Mesenchymal stem cell (in vitro differentiated cells and primary cell): ENCODE results near the gene PSME3IP1.
"Not testable (repeated sequence)": the region's sequence is repeated elsewhere in the genome, so short reads cannot be mapped to it uniquely, and the experiment has no call there.

ENCODE experiments used
- DNase-seq: peaks from one replicate; pipeline ENCODE4 v3.0.0-alpha.2; 2013
- H2AFZ ChIP-seq: one replicate; pipeline ENCODE4 v1.6.1; 2013; ENCODE audit warnings: low read depth, mild to moderate bottlenecking, control low read depth, inconsistent platforms, low read length, moderate library complexity
- H2AK5ac ChIP-seq: 2 replicates; pipeline ENCODE4 v1.6.1; 2013; ENCODE audit warnings: low read length, moderate library complexity, mild to moderate bottlenecking, inconsistent platforms; ENCODE audit not compliant: severe bottlenecking
- H2BK120ac ChIP-seq: one replicate; pipeline ENCODE4 v1.6.1; 2013; ENCODE audit warnings: low read depth, mild to moderate bottlenecking, inconsistent platforms, low read length, moderate library complexity
- H2BK12ac ChIP-seq, 2 experiments: one replicate each; pipeline ENCODE4 v1.6.1; 2013; ENCODE audit warnings: inconsistent platforms in 2 of 2, low read length in 2 of 2, mild to moderate bottlenecking in 2 of 2, moderate library complexity in 2 of 2, control low read depth in 1 of 2
- H2BK15ac ChIP-seq: one replicate; pipeline ENCODE4 v1.6.1; 2013; ENCODE audit warnings: mild to moderate bottlenecking, low read depth, inconsistent platforms; ENCODE audit not compliant: poor library complexity, severe bottlenecking
- H2BK5ac ChIP-seq: 2 replicates; pipeline ENCODE4 v1.6.1; 2013; ENCODE audit warnings: low read depth, mild to moderate bottlenecking, low read length, control low read depth, inconsistent platforms; ENCODE audit not compliant: poor library complexity, severe bottlenecking
- H3K14ac ChIP-seq, 2 experiments: one replicate each; pipeline ENCODE4 v1.6.1; 2013; ENCODE audit warnings: inconsistent platforms in 2 of 2, low read length in 2 of 2, control low read depth in 1 of 2, mild to moderate bottlenecking in 1 of 2, moderate library complexity in 1 of 2
- H3K18ac ChIP-seq, 2 experiments: one replicate each; pipeline ENCODE4 v1.6.1; 2013; ENCODE audit warnings: inconsistent platforms in 2 of 2, low read length in 2 of 2, control low read depth in 1 of 2, low read depth in 1 of 2, mild to moderate bottlenecking in 1 of 2
- H3K23ac ChIP-seq, 2 experiments: one replicate each; pipeline ENCODE4 v1.6.1; 2013; ENCODE audit warnings: inconsistent platforms in 2 of 2, low read length in 2 of 2, mild to moderate bottlenecking in 2 of 2, moderate library complexity in 2 of 2, control low read depth in 1 of 2
- H3K27ac ChIP-seq: 2 replicates; pipeline ENCODE4 v1.5.1; 2013; ENCODE audit warnings: mild to moderate bottlenecking, moderate library complexity, low read length, control low read depth, inconsistent platforms; ENCODE audit not compliant: poor library complexity, severe bottlenecking
- H3K27me3 ChIP-seq, 2 experiments: 2 replicates each; pipeline versions ENCODE4 v1.6.1 to v1.7.0; 2013; ENCODE audit warnings: low read length in 2 of 2, mild to moderate bottlenecking in 2 of 2, moderate library complexity in 2 of 2, control low read depth in 1 of 2, inconsistent platforms in 1 of 2; ENCODE audit not compliant: control insufficient read depth in 1 of 2, insufficient read depth in 1 of 2
- H3K36me3 ChIP-seq, 2 experiments: 2 replicates each; pipeline versions ENCODE4 v1.6.1 to v1.7.0; 2013; ENCODE audit warnings: low read length in 2 of 2, control low read depth in 1 of 2, inconsistent platforms in 1 of 2, low read depth in 1 of 2, mild to moderate bottlenecking in 1 of 2; ENCODE audit not compliant: insufficient read depth in 2 of 2, control insufficient read depth in 1 of 2
- H3K4ac ChIP-seq, 2 experiments: one replicate each; pipeline ENCODE4 v1.6.1; 2013; ENCODE audit warnings: inconsistent platforms in 2 of 2, low read length in 2 of 2, mild to moderate bottlenecking in 2 of 2, moderate library complexity in 2 of 2, control low read depth in 1 of 2, low read depth in 1 of 2
- H3K4me1 ChIP-seq: 2 replicates; pipeline ENCODE4 v1.6.1; 2013; ENCODE audit warnings: low read depth, low read length, control low read depth; ENCODE audit not compliant: control insufficient read depth, insufficient read depth
- H3K4me2 ChIP-seq: 2 replicates; pipeline ENCODE4 v1.6.1; 2013; ENCODE audit warnings: low read length, mild to moderate bottlenecking, inconsistent platforms; ENCODE audit not compliant: poor library complexity, severe bottlenecking
- H3K4me3 ChIP-seq, 2 experiments: 2 replicates each; pipeline versions ENCODE4 v1.5.1 to v1.7.0; 2013; ENCODE audit warnings: low read length in 2 of 2, mild to moderate bottlenecking in 2 of 2, control low read depth in 1 of 2, low read depth in 1 of 2; ENCODE audit not compliant: insufficient read depth in 1 of 2
- H3K79me1 ChIP-seq: replicated peaks from 2 replicates; pipeline ENCODE4 v1.6.1; 2013; ENCODE audit warnings: mild to moderate bottlenecking, control low read depth, low read length, inconsistent platforms; ENCODE audit not compliant: poor library complexity, severe bottlenecking
- H3K9ac ChIP-seq: 2 replicates; pipeline ENCODE4 v1.7.0; 2013; ENCODE audit warnings: mild to moderate bottlenecking, low read length, moderate library complexity
- H3K9me3 ChIP-seq: 2 replicates; pipeline ENCODE4 v1.7.0; 2013; ENCODE audit warnings: mild to moderate bottlenecking, low read length; ENCODE audit not compliant: control insufficient read depth
- H4K8ac ChIP-seq: one replicate; pipeline ENCODE4 v1.6.1; 2013; ENCODE audit warnings: inconsistent platforms, mild to moderate bottlenecking, low read length, moderate library complexity
- H4K91ac ChIP-seq: one replicate; pipeline ENCODE4 v1.6.1; 2013; ENCODE audit warnings: mild to moderate bottlenecking, low read length, inconsistent platforms
- WGBS: methylation state at CpG from one replicate; pipeline ENCODE4 v1.1.7; 2013; ENCODE audit warnings: mixed read lengths; 5-methylcytosine and 5-hydroxymethylcytosine counted together

PSME3IP1 gene

DNA sequence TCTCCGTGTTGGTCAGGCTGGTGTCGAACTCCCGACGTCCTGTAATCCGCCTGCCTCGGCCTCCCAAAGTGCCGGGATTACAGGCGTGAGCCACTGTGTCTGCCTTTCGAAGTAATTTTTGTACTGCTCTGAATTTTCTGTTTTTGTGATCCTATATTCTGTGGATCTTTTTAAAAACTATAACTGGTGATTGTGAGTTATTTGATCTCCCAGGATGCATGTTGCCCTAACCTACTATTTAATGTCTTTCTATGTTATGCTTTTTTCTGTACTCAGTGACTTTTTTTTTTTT lies 2.8 kb upstream of the PSME3IP1 start:
- Histone ChIP-seq H2BK120ac (no peak overlapping the region), H3K23ac (no peak overlapping the region), H3K9me3 (peaks cover 2% of the 10 kb centered on the region), H3K14ac (no peak overlapping the region), H3K4me2 (no peak overlapping the region), H3K9ac (no peak overlapping the region), H3K4me1 (peaks cover 16% of the 10 kb centered on the region), H3K18ac (no peak overlapping the region), H3K4ac (no peak overlapping the region), H3K4me3 (no peak overlapping the region), H2AK5ac (no peak overlapping the region), H2BK12ac (no peak overlapping the region), H3K27ac (no peak overlapping the region), H2BK15ac (no peak overlapping the region), H3K79me1 (peaks cover 5% of the 10 kb centered on the region), H2AFZ (no peak overlapping the region), H2BK5ac (no peak overlapping the region), H3K27me3 (no peaks in the 10 kb centered on the region), H4K91ac (no peak overlapping the region), H3K36me3 (peaks cover 0 to 4% of the 10 kb centered on the region in 2 experiments), H4K8ac (no peak overlapping the region)
- WGBS, result 99% methylated on average over 9 of the region's 9 CpGs
- DNase-seq, result no peak

DNA sequence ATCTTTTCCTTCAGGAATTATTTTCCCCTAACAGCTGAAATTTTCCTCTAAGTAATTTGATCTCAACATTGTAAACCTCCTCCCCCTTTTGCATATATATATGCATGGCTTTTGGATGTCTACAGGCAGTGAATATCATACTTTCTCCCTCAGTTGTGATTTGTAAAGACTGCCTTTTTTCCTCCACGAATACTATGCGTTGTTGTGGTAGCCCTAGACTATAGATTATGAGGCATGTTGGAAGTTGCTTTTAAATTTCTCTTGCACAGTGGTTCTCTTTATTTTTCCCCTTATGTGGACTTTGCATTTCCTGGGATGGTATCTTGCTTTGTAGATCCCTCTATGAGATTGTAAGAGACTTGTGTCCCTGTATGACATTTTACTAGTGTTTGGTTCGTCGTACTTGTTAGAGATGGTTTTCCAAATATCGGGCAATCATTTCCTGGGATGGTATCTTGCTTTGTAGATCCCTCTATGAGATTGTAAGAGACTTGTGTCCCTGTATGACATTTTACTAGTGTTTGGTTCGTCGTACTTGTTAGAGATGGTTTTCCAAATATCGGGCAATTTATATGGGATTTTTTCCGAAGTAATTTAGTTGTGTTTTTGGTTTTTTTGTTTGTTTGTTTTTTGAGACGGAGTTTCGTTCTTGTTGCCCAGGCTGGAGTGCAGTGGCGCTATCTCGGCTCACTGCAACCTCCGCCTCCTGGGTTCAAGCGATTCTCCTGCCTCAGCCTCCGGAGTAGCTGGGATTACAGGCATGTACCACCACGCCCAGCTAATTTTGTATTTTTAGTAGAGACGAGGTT lies 2.3 kb upstream of the PSME3IP1 start:
- H3K4me3 ChIP-seq, result peak overlapping the region in 1 of 2 experiments; percentile 82
- H3K18ac ChIP-seq, H2AK5ac ChIP-seq, H3K9me3 ChIP-seq, H3K79me1 ChIP-seq, H2AFZ ChIP-seq, H3K23ac ChIP-seq, H3K4ac ChIP-seq, H3K36me3 ChIP-seq, H2BK120ac ChIP-seq, H4K8ac ChIP-seq, H2BK15ac ChIP-seq, H2BK12ac ChIP-seq, H2BK5ac ChIP-seq, H4K91ac ChIP-seq, H3K14ac ChIP-seq, DNase-seq, H3K27me3 ChIP-seq: not testable (repeated sequence)
- H3K9ac ChIP-seq, result peak overlapping the region; percentile 97
- peak overlapping the region; percentile 75 for H3K4me2 ChIP-seq
- WGBS, result 97% methylated on average over 16 of the region's 18 CpGs
- H3K27ac ChIP-seq, result peak overlapping the region; percentile 83
- peaks cover 13% of the 10 kb centered on the region for H3K4me1 ChIP-seq

DNA sequence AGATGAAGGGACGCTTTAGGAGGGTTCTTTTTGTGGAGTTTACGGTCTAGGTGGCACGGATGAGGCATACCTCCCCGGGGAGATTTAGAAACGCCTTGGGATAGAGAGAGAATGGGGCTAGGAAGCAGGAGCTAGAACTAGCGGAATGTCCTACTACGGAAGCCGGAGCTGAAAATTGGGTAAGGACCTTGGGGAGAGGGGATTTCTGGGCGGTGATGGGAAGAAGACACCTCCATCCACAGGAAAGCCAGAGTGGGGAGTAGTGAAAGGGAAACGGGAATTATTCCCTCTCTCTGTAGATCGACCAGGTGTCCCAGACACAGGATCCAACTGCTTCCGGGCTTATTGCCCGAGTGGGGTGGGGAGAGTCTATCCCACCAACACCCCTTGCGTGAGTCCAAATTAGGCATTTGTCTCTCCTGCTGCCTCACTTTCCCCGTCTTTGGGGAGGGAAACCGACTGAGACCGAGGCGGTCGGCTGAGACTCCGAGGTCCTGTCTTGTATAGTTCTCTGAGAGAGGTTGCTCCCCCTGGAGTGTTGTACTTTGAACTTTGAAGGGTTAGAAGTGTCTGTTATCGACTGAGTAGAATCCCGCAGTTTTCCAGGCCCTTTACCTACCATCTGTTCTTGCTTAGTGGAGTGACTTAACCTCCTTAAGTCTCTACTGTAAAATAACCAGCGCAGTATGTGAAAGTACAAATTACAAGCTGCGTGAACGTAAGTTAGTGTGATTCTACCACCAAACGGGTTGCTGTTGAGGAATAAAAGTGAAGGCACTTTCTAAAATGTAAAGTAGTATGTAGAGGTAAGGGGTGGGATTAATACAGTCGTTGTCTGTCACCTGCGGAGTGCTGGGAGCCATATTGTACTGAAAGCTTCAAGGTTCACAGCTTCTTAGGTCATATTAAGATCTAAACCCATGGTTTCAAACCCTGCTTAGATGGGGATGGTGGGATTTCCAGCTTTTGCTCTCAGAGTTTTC lies 1.3 kb upstream of the PSME3IP1 start:
- Histone ChIP-seq H4K91ac (no peak overlapping the region), H2AFZ (no peak overlapping the region), H3K23ac (no peak overlapping the region), H3K9ac (peak overlapping the region; percentile 97), H4K8ac (peak overlapping the region; percentile 61), H2BK15ac (no peak overlapping the region), H3K9me3 (peaks cover 4% of the 10 kb centered on the region), H3K4me2 (peak overlapping the region; percentile 75), H2BK120ac (peak overlapping the region; percentile 95), H2BK12ac (peak overlapping the region in 1 of 2 experiments; percentile 11), H3K4me1 (peaks cover 10% of the 10 kb centered on the region), H3K4me3 (peak overlapping the region; percentile 82 to 100), H3K18ac (peak overlapping the region; percentile 95 to 100), H2AK5ac (no peak overlapping the region), H3K14ac (peak overlapping the region; percentile 53 to 96), H3K79me1 (peaks cover 11% of the 10 kb centered on the region), H2BK5ac (no peak overlapping the region), H3K27ac (peak overlapping the region; percentile 83), H3K27me3 (no peaks in the 10 kb centered on the region), H3K4ac (peak overlapping the region; percentile 98), H3K36me3 (peaks cover 0 to 4% of the 10 kb centered on the region in 2 experiments)
- DNase-seq, result peak; percentile 60
- 5% methylated on average over 22 of the region's 28 CpGs for WGBS

DNA sequence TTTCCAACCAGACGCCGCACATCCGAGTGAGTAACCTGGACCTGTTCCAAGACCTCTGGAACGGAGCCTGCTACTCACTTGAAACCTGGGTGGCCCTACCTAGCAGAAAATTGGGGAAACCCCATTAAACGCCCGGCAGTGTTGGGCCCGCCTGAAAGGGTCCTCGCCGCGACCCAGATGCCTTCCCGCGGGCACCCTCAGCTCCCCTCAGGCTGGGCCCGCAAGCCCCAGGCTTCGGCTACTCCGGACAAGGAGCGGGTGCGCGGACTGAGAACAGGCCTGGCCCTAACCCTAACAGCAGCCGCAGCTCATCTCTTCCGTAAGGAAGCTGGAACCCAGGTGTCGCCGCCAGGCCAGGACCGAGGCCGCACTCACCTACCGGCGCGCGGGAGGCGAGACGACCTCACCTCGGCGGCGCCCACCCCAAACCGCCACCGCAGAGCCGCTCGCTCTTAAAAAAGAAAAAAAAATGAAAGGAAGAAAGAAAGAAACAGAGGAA lies 344 bp downstream of the PSME3IP1 start:
- no peaks in the 10 kb centered on the region for H3K27me3 ChIP-seq
- DNase-seq, result peak; percentile 76

More for the DNA sequence above, 344 bp downstream of the PSME3IP1 start:
- H3K4me2 ChIP-seq, result peak overlapping the region; percentile 81
- peak overlapping the region; percentile 48 for H3K27ac ChIP-seq
- peaks cover 9% of the 10 kb centered on the region for H3K4me1 ChIP-seq
- H4K8ac ChIP-seq, result peak overlapping the region; percentile 90
- peaks cover 4% of the 10 kb centered on the region for H3K9me3 ChIP-seq
- WGBS, result under 1% methylated on average over 30 of the region's 37 CpGs
- no peak overlapping the region for H2AK5ac ChIP-seq
- H3K36me3 ChIP-seq, result peaks cover 4% of the 10 kb centered on the region in 2 experiments
- no peak overlapping the region for H2BK5ac ChIP-seq
- no peak overlapping the region for H3K23ac ChIP-seq
- peak overlapping the region; percentile 70 to 82 for H3K4me3 ChIP-seq
- peak overlapping the region; percentile 59 for H2BK120ac ChIP-seq
- peaks cover 21% of the 10 kb centered on the region for H3K79me1 ChIP-seq
- H2BK12ac ChIP-seq, result no peak overlapping the region
- H2AFZ ChIP-seq, result no peak overlapping the region
- no peak overlapping the region for H3K14ac ChIP-seq
- H3K18ac ChIP-seq, result peak overlapping the region; percentile 46 to 90
- peak overlapping the region; percentile 96 for H3K9ac ChIP-seq
- peak overlapping the region; percentile 31 for H4K91ac ChIP-seq
- H2BK15ac ChIP-seq, result peak overlapping the region; percentile 18
- peak overlapping the region; percentile 52 to 93 for H3K4ac ChIP-seq
